A673 (cell line): ENCODE results near the gene FERMT2. TPM values are rescaled to one million over a fixed set of nuclear protein-coding genes. Genes with fewer than 3 reads are reported as not detected.

Source experiments
- BruUV-seq: library from RNA; stranded (reverse); fragments of 400-500 nt; replicated peaks from 2 replicates; lab custom pipeline; 2021; lab: Mats Ljungman, UMichigan
- CTCF ChIA-PET: fragments of 300-600 bp; sonication (Branson Sonifier 250); formaldehyde crosslinking; loops from one replicate; lab custom pipeline; 2022; ENCODE audit warnings: antibody characterized with exemption; lab: Charles Lee
- POLR2A ChIA-PET: fragments of 300-600 bp; sonication (Branson Sonifier 250); formaldehyde crosslinking; loops from one replicate; lab custom pipeline; 2022; ENCODE audit warnings: antibody characterized with exemption; ENCODE audit not compliant: low non-redundant PET; lab: Charles Lee
- DNase-seq: peaks from one replicate; pipeline ENCODE4 v3.0.0-alpha.2; 2015; ENCODE audit warnings: low spot score
- H3K27ac ChIP-seq: fragments of 200-600 bp; sonication (generic); 2 replicates; pipeline ENCODE4 v1.5.1; 2016; ENCODE audit warnings: mixed run types, low read depth, mild to moderate bottlenecking, mixed read lengths, antibody characterized with exemption, low read length; ENCODE audit not compliant: poor library complexity, severe bottlenecking
- H3K27me3 ChIP-seq: fragments of 200-600 bp; sonication (generic); replicated peaks from 2 replicates; pipeline ENCODE4 v1.6.1; 2017; ENCODE audit warnings: mixed run types, low read depth, mild to moderate bottlenecking, mixed read lengths, antibody characterized with exemption, low read length; ENCODE audit not compliant: insufficient read depth, poor library complexity
- H3K36me3 ChIP-seq: fragments of 200-600 bp; sonication (generic); 2 replicates; pipeline ENCODE4 v1.6.1; 2016; ENCODE audit warnings: mixed run types, mild to moderate bottlenecking, mixed read lengths, antibody characterized with exemption, low read length; ENCODE audit not compliant: insufficient read depth, poor library complexity, severe bottlenecking
- H3K4me1 ChIP-seq: fragments of 200-600 bp; sonication (generic); 2 replicates; pipeline ENCODE4 v1.6.1; 2017; ENCODE audit warnings: mixed run types, mild to moderate bottlenecking, mixed read lengths, antibody characterized with exemption, low read length; ENCODE audit not compliant: insufficient read depth, poor library complexity, severe bottlenecking
- H3K4me3 ChIP-seq: fragments of 200-600 bp; sonication (generic); 2 replicates; pipeline ENCODE4 v1.5.1; 2016; ENCODE audit warnings: low read depth, mixed run types, mild to moderate bottlenecking, mixed read lengths, low read length; ENCODE audit not compliant: poor library complexity, severe bottlenecking
- H3K9me3 ChIP-seq: fragments of 200-600 bp; sonication (generic); 2 replicates; pipeline ENCODE4 v1.6.1; 2016; ENCODE audit warnings: mixed run types, low read depth, mild to moderate bottlenecking, mixed read lengths, antibody characterized with exemption, low read length; ENCODE audit not compliant: poor library complexity, severe bottlenecking
- EZH2 ChIP-seq: fragments of 200-600 bp; sonication (generic); IDR thresholded peaks from 2 replicates; pipeline ENCODE4 v1.6.1; 2017; ENCODE audit warnings: borderline replicate concordance, low read depth, mild to moderate bottlenecking, mixed read lengths, antibody characterized with exemption, low read length; ENCODE audit not compliant: poor library complexity, severe bottlenecking
- intact Hi-C: fragments of 100-400 bp; cut with micrococcal nuclease; formaldehyde crosslinking; loops from one replicate; pipeline ENCODE4 v1.10.0; 2022; ENCODE audit not compliant: unreplicated experiment
- total RNA-seq: library from RNA; stranded (reverse); gene quantifications from 2 replicates; pipeline ENCODE4 v1.2.3, GENCODE V29; 2021
- TF ChIP-seq, protein P1 (sequence below): fragments of 300-800, 200-600 bp; sonication (generic); conservative IDR thresholded peaks from 2 replicates; pipeline ENCODE4 v1.5.1; 2017; ENCODE audit warnings: low read depth, mild to moderate bottlenecking, antibody characterized with exemption, low read length, moderate library complexity, mixed read lengths

FERMT2 gene
- total RNA-seq, 1 experiment from 2014 or later = 38.3 TPM

DNA sequence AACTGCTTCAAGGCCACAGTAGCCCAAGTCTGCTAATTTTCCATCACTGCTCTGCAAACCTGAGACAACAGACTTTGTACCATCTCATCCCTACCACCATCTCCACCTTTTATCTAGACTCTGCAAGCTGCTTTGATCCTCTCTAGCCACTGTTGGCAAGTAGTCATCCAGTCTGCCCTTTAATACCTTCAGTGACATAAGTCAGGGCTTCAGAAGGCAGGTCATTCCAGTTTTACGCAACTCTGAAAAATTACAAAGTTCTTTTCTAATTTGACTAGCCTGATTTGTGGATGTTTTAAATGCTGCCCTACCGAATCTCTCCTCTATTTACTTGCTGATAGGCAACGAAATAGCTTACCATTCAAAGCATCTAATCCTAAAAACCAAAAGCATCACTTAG, 2.8 kb downstream of the FERMT2 start:
- DNase-seq = no peak
- H3K27ac ChIP-seq = no peak overlapping the region
- BruUV-seq = no TSS peak
- H3K4me3 ChIP-seq = no peak overlapping the region
- peaks cover 23% of the 10 kb centered on the region for H3K4me1 ChIP-seq
- no peaks in the 10 kb centered on the region for H3K36me3 ChIP-seq
- ChIA-PET POLR2A (no interaction called here), CTCF (no interaction called here)
- TF ChIP-seq EZH2 = no peak
- TF ChIP-seq, protein P1, sequence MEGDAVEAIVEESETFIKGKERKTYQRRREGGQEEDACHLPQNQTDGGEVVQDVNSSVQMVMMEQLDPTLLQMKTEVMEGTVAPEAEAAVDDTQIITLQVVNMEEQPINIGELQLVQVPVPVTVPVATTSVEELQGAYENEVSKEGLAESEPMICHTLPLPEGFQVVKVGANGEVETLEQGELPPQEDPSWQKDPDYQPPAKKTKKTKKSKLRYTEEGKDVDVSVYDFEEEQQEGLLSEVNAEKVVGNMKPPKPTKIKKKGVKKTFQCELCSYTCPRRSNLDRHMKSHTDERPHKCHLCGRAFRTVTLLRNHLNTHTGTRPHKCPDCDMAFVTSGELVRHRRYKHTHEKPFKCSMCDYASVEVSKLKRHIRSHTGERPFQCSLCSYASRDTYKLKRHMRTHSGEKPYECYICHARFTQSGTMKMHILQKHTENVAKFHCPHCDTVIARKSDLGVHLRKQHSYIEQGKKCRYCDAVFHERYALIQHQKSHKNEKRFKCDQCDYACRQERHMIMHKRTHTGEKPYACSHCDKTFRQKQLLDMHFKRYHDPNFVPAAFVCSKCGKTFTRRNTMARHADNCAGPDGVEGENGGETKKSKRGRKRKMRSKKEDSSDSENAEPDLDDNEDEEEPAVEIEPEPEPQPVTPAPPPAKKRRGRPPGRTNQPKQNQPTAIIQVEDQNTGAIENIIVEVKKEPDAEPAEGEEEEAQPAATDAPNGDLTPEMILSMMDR = no peak
- no peaks in the 10 kb centered on the region for H3K27me3 ChIP-seq
- intact Hi-C loops = no loop called here
- no peaks in the 10 kb centered on the region for H3K9me3 ChIP-seq

DNA sequence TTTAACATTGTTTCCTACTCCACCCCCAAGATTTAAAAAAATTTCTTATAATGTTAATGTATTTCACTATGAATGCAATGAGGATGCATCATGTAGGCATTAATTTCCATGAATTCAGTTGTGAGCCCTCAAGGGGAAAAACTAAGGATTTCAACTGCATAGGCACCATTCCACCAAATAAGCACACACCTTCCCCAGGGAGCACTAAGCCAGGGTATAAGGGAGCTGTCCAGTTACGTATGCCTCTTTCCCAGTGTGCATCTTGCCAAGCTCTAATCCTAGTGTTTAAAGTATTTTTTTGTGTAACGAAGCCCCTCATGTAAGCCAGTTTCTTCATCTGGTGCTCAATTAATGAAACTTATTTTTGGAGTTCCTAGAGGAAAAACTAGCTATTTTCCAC, 6.6 kb downstream of the FERMT2 start:
- BruUV-seq = no TSS peak
- TF ChIP-seq, protein P1 = no peak
- TF ChIP-seq EZH2 = no peak
- CTCF ChIA-PET = no interaction called here
- Histone ChIP-seq H3K9me3 (no peaks in the 10 kb centered on the region), H3K36me3 (no peaks in the 10 kb centered on the region), H3K27ac (peak overlapping the region; percentile 10), H3K4me1 (peaks cover 14% of the 10 kb centered on the region), H3K4me3 (no peak overlapping the region), H3K27me3 (no peaks in the 10 kb centered on the region)
- DNase-seq = peak; percentile 68
- POLR2A ChIA-PET = no interaction called here
- intact Hi-C loops = no loop called here

DNA sequence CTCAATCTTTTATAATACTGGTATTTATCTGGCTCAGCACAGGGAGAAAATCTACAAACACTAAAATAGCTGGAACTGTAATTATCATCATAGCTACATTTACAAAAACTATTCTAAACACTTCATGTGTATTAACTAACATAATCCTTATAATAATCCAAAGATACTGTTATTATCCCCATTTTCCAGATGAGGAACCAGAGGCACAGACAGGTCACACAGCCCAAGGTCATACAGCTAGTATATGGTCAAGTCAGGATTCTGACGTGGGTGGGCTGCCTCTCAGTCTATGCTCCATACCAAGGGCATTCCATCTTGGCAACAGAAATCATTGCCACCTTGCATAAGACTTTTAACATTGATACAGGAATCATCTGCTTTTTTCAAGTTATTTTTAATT, 11.4 kb downstream of the FERMT2 start:
- ChIA-PET POLR2A (no interaction called here), CTCF (no interaction called here)
- Histone ChIP-seq H3K27me3 (no peaks in the 10 kb centered on the region), H3K9me3 (no peaks in the 10 kb centered on the region), H3K4me1 (peaks cover 13% of the 10 kb centered on the region), H3K27ac (no peak overlapping the region), H3K4me3 (no peak overlapping the region), H3K36me3 (no peaks in the 10 kb centered on the region)
- no peak for TF ChIP-seq EZH2
- TF ChIP-seq, protein P1 = no peak
- no TSS peak for BruUV-seq
- DNase-seq = no peak
- intact Hi-C loops = no loop called here
